ENCODE measurements around the gene ACADVL. TPM values are rescaled to one million over a fixed set of nuclear protein-coding genes. Genes with fewer than 3 reads are reported as not detected.

The ACADVL gene
- total and polyA plus RNA-seq, 2 donors (not counting 1 experiment from before 2014, with no cell fraction given), result 640 to 696 TPM

GRCh38 chr17:7229504-7229903 is 9.8 kb downstream of the ACADVL start:
- ChIA-PET POLR2A (no interaction called here), CTCF (interaction anchor here (1.1 kb wide), 1 partner anchor 9 kb away, joined by 6 read pairs; the partner anchor contains the start of genes ACADVL and DLG4)
- H3K9ac ChIP-seq (ENCODE audit: low read length), result no peak overlapping the region
- 98% methylated on average over 15 of the region's 19 CpGs for WGBS (ENCODE audit: insufficient coverage)
- DNase-seq (no peak), ATAC-seq (ENCODE audit: low read depth) (no peak)
- TF ChIP-seq EZH2 (IDR thresholded peaks at IDR 0.05; ENCODE audit: borderline replicate concordance, insufficient read depth, low read depth, low read length, poor library complexity, severe bottlenecking), result no peak
- TF ChIP-seq CTCF (IDR thresholded peaks at IDR 0.05), result no peak
- no peaks in the 10 kb centered on the region for H3K27me3 ChIP-seq (replicated peaks in 1 of 4; ENCODE audit: control extremely low read depth in 1 of 4, control insufficient read depth in 3 of 4, insufficient read depth in 4 of 4, low read length in 3 of 4)
- no peaks in the 10 kb centered on the region for H3K9me3 Mint-ChIP-seq (ENCODE audit: insufficient read depth)
- H3K4me3 ChIP-seq (ENCODE audit: control extremely low read depth in 1 of 5, extremely low read depth in 1 of 5, insufficient read depth in 1 of 5, low read depth in 2 of 5, low read length in 4 of 5), result no peak overlapping the region
- no peak overlapping the region for H3K4me2 ChIP-seq (replicated peaks; ENCODE audit: low read depth, low read length, poor library complexity, severe bottlenecking)
- no peak overlapping the region for H2AFZ ChIP-seq (ENCODE audit: insufficient read depth, low read depth, low read length, poor library complexity, severe bottlenecking)
- H3K4me1 Mint-ChIP-seq, result peaks cover 20% of the 10 kb centered on the region
- intact Hi-C loops (cut with micrococcal nuclease), result no loop called here
- peaks cover 0 to 54% of the 10 kb centered on the region in 2 experiments for H3K36me3 ChIP-seq (replicated peaks in 1 of 2; ENCODE audit: control extremely low read depth in 1 of 2, control insufficient read depth in 1 of 2, extremely low read depth in 1 of 2, insufficient read depth in 2 of 2, low read length in 1 of 2)
- H3K27ac ChIP-seq (ENCODE audit: low read length in 2 of 2), result no peak overlapping the region
- no peak overlapping the region for H3K27ac Mint-ChIP-seq
- H3K4me3 Mint-ChIP-seq, result no peak overlapping the region
- peaks cover 14 to 21% of the 10 kb centered on the region in 2 donors for H3K4me1 ChIP-seq (ENCODE audit: control insufficient read depth in 2 of 2, insufficient read depth in 2 of 2, low read length in 2 of 2)
- no peaks in the 10 kb centered on the region for H3K9me3 ChIP-seq (ENCODE audit: control extremely low read depth in 1 of 3, control insufficient read depth in 2 of 3, insufficient read depth in 1 of 3, low read length in 2 of 3)
- H4K20me1 ChIP-seq (ENCODE audit: control insufficient read depth, insufficient read depth, low read length, poor library complexity, severe bottlenecking), result peaks cover 6% of the 10 kb centered on the region
- H3K27me3 Mint-ChIP-seq, result no peaks in the 10 kb centered on the region
- peaks cover 47% of the 10 kb centered on the region for H3K79me2 ChIP-seq (ENCODE audit: control insufficient read depth, insufficient read depth, low read length)

- peak overlapping the region; percentile 5 for H3K4me2 ChIP-seq (replicated peaks; ENCODE audit: low read depth, low read length, poor library complexity, severe bottlenecking)
- H3K36me3 ChIP-seq (replicated peaks in 1 of 2; ENCODE audit: control extremely low read depth in 1 of 2, control insufficient read depth in 1 of 2, extremely low read depth in 1 of 2, insufficient read depth in 2 of 2, low read length in 1 of 2), result peaks cover 0 to 45% of the 10 kb centered on the region in 2 experiments
Measured at GRCh38 chr17:7232114-7232513, 12.4 kb downstream of the ACADVL start.

More at GRCh38 chr17:7232114-7232513, 12.4 kb downstream of the ACADVL start:
- Histone ChIP-seq H3K79me2 (ENCODE audit: control insufficient read depth, insufficient read depth, low read length) (peaks cover 58% of the 10 kb centered on the region), H4K20me1 (ENCODE audit: control insufficient read depth, insufficient read depth, low read length, poor library complexity, severe bottlenecking) (peaks cover 11% of the 10 kb centered on the region), H3K9me3 (ENCODE audit: control extremely low read depth in 1 of 3, control insufficient read depth in 2 of 3, insufficient read depth in 1 of 3, low read length in 2 of 3) (no peaks in the 10 kb centered on the region), H3K27me3 (replicated peaks in 1 of 4; ENCODE audit: control extremely low read depth in 1 of 4, control insufficient read depth in 3 of 4, insufficient read depth in 4 of 4, low read length in 3 of 4) (no peaks in the 10 kb centered on the region), H3K4me3 (ENCODE audit: control extremely low read depth in 1 of 5, extremely low read depth in 1 of 5, insufficient read depth in 1 of 5, low read depth in 2 of 5, low read length in 4 of 5) (no peak overlapping the region), H3K27ac (ENCODE audit: low read length in 2 of 2) (no peak overlapping the region), H2AFZ (ENCODE audit: insufficient read depth, low read depth, low read length, poor library complexity, severe bottlenecking) (no peak overlapping the region), H3K9ac (ENCODE audit: low read length) (no peak overlapping the region), H3K4me1 (ENCODE audit: control insufficient read depth in 2 of 2, insufficient read depth in 2 of 2, low read length in 2 of 2) (peaks cover 27 to 36% of the 10 kb centered on the region in 2 donors)
- Mint-ChIP-seq H3K4me3 (peak overlapping the region; percentile 59), H3K4me1 (peaks cover 39% of the 10 kb centered on the region), H3K27ac (peak overlapping the region; percentile 47), H3K9me3 (ENCODE audit: insufficient read depth) (no peaks in the 10 kb centered on the region), H3K27me3 (no peaks in the 10 kb centered on the region)
- ChIA-PET CTCF (interaction anchor here (1.1 kb wide), 1 partner anchor 64 kb away, joined by 3 read pairs; no protein-coding TSS in a partner anchor), POLR2A (interaction anchor here (1.0 to 13.1 kb wide), 2 partner anchors 14 to 19 kb away, joined by 12 to 157 read pairs; partner anchors contain the start of genes ACADVL and DLG4)
- intact Hi-C loops (cut with micrococcal nuclease), result no loop called here
- ATAC-seq (ENCODE audit: low read depth) (no peak), DNase-seq (no peak)
- TF ChIP-seq EZH2 (IDR thresholded peaks at IDR 0.05; ENCODE audit: borderline replicate concordance, insufficient read depth, low read depth, low read length, poor library complexity, severe bottlenecking) (no peak), CTCF (IDR thresholded peaks at IDR 0.05) (no peak)
- WGBS (ENCODE audit: insufficient coverage), result 98% methylated on average over 5 of the region's 5 CpGs

Measured in B cell (primary cell).